HepG2 (cell line): ENCODE data around the gene LZTR1. TPM values are rescaled to one million over a fixed set of nuclear protein-coding genes. Genes with fewer than 3 reads are reported as not detected.

Experiments used
- CHCHD3 ChIP-seq: sonication (generic); formaldehyde crosslinking; IDR thresholded peaks from 2 replicates; pipeline ENCODE4 v1.8.0; 2022; ENCODE audit warnings: mild to moderate bottlenecking, missing genetic modification reagents, moderate library complexity
- DZIP1 ChIP-seq: sonication (generic); formaldehyde crosslinking; IDR thresholded peaks from 2 replicates; pipeline ENCODE4 v1.5.0; 2020; ENCODE audit warnings: mild to moderate bottlenecking, missing genetic modification reagents
- FOXA1 ChIP-seq, 2 experiments: fragments of 450-650 bp in 1 of 2; sonication (generic) in 1 of 2; formaldehyde crosslinking in 1 of 2; IDR thresholded peaks; 2 replicates each; pipeline versions ENCODE4 v1.4.0 to v1.6.1; 2016 to 2020; ENCODE audit warnings: missing genetic modification reagents in 1 of 2
- FOXJ3 ChIP-seq: sonication (generic); formaldehyde crosslinking; IDR thresholded peaks from 2 replicates; pipeline ENCODE4 v1.4.0; 2020; ENCODE audit warnings: missing genetic modification reagents, mild to moderate bottlenecking, borderline replicate concordance
- HINFP ChIP-seq: sonication (generic); formaldehyde crosslinking; IDR thresholded peaks from 2 replicates; pipeline ENCODE4 v1.4.0; 2020; ENCODE audit warnings: low read depth, mild to moderate bottlenecking, missing genetic modification reagents
- MEIS2 ChIP-seq: sonication (generic); formaldehyde crosslinking; IDR thresholded peaks from 2 replicates; pipeline ENCODE4 v1.9.0; 2021; ENCODE audit warnings: mild to moderate bottlenecking, missing genetic modification reagents
- SRF ChIP-seq: IDR thresholded peaks from 2 replicates; pipeline ENCODE4 v1.6.1; 2011; ENCODE audit warnings: mild to moderate bottlenecking, low read depth, low read length, moderate library complexity
- TBL1XR1 ChIP-seq: fragments of 150-350 bp; IDR thresholded peaks from 2 replicates; pipeline ENCODE4 v1.6.1; 2014; ENCODE audit warnings: borderline replicate concordance, low read length; ENCODE audit not compliant: partially characterized antibody
- THAP11 ChIP-seq: IDR thresholded peaks from 2 replicates; pipeline ENCODE4 v1.6.1; 2016; ENCODE audit warnings: missing biosample characterization, missing genetic modification reagents
- YEATS4 ChIP-seq: sonication (generic); formaldehyde crosslinking; IDR thresholded peaks from 2 replicates; pipeline ENCODE4 v1.4.0; 2020; ENCODE audit warnings: missing genetic modification reagents, borderline replicate concordance
- ZBTB20 ChIP-seq: sonication (generic); formaldehyde crosslinking; IDR thresholded peaks from 2 replicates; pipeline ENCODE4 v1.8.1; 2023; ENCODE audit warnings: missing genetic modification reagents, low read depth, mild to moderate bottlenecking, borderline replicate concordance
- ZNF589 ChIP-seq: sonication (generic); formaldehyde crosslinking; conservative IDR thresholded peaks from 2 replicates; pipeline ENCODE4 v1.8.0; 2022; ENCODE audit warnings: mild to moderate bottlenecking, moderate library complexity, missing genetic modification reagents
- ZSCAN31 ChIP-seq: sonication (generic); formaldehyde crosslinking; IDR thresholded peaks from 2 replicates; pipeline ENCODE4 v1.5.0; 2020; ENCODE audit warnings: low read depth, mild to moderate bottlenecking, missing genetic modification reagents
- polyA plus RNA-seq, 8 experiments: library from polyadenylated mRNA; depleted of rRNA in 3 of 8; stranded (reverse) in 7 of 8; unstranded in 1 of 8; fragments of >200 nt; fragmentation: Illumina TruSeq in 4 of 8; extraction: Trizol in 4 of 8; gene quantifications; 2 replicates each; pipeline versions ENCODE4 v1.2.1 to v1.2.3, GENCODE V29; 2011 to 2016; ENCODE audit warnings: low read depth in 4 of 8, missing spikeins in 1 of 8, mixed read lengths in 1 of 8; ENCODE audit not compliant: insufficient read depth in 1 of 8
- total RNA-seq, 5 experiments: library from RNA; depleted of rRNA; stranded (reverse); fragments of >200 nt; fragmentation: Illumina TruSeq; extraction: Trizol; gene quantifications; 2 replicates each; pipeline ENCODE4 v1.2.3, GENCODE V29; 2016; ENCODE audit warnings: low read depth in 1 of 5
- TF ChIP-seq, protein P1 (sequence below), 2 experiments: sonication (generic) in 1 of 2; formaldehyde crosslinking in 1 of 2; IDR thresholded peaks; 2 replicates each; pipeline versions ENCODE4 v1.4.0 to v1.6.1; 2016 to 2020; ENCODE audit warnings: borderline replicate concordance in 1 of 2, low read depth in 1 of 2, mild to moderate bottlenecking in 1 of 2, missing genetic modification reagents in 1 of 2
- TF ChIP-seq, protein P2 (sequence below): sonication (generic); formaldehyde crosslinking; IDR thresholded peaks from 2 replicates; pipeline ENCODE4 v1.9.0; 2022; ENCODE audit warnings: missing genetic modification reagents, mild to moderate bottlenecking, borderline replicate concordance
- TF ChIP-seq, protein P3 (sequence below): sonication (generic); formaldehyde crosslinking; IDR thresholded peaks from 2 replicates; pipeline ENCODE4 v1.5.0; 2020; ENCODE audit warnings: missing genetic modification reagents

LZTR1 gene
- total and polyA plus RNA-seq, 2 of the 13 experiments (the other 11 are each of a cell fraction or from before 2014, with no cell fraction given) = 21.8 to 22.4 TPM

GRCh38 chr22:20956258-20957101 is 25.6 kb upstream of the LZTR1 start (continued):
- TF ChIP-seq TBL1XR1 (no peak), THAP11 (CRISPR knock-in tag) (no peak), MEIS2 (CRISPR knock-in tag) (no peak), ZBTB20 (CRISPR knock-in tag) (no peak), DZIP1 (no peak), CHCHD3 (CRISPR knock-in tag) (no peak), HINFP (CRISPR knock-in tag) (no peak), ZSCAN31 (CRISPR knock-in tag) (no peak; the same call in 1 of the 2 replicates), ZNF589 (CRISPR knock-in tag) (peak; percentile 26; the same call in 1 of the 2 replicates), SRF (no peak), FOXJ3 (CRISPR knock-in tag) (no peak), YEATS4 (no peak), FOXA1 (IDR thresholded peaks at IDR 0.05) (no peak), FOXA1 (CRISPR knock-in tag; IDR thresholded peaks at IDR 0.05) (no peak)
- TF ChIP-seq, protein P1, sequence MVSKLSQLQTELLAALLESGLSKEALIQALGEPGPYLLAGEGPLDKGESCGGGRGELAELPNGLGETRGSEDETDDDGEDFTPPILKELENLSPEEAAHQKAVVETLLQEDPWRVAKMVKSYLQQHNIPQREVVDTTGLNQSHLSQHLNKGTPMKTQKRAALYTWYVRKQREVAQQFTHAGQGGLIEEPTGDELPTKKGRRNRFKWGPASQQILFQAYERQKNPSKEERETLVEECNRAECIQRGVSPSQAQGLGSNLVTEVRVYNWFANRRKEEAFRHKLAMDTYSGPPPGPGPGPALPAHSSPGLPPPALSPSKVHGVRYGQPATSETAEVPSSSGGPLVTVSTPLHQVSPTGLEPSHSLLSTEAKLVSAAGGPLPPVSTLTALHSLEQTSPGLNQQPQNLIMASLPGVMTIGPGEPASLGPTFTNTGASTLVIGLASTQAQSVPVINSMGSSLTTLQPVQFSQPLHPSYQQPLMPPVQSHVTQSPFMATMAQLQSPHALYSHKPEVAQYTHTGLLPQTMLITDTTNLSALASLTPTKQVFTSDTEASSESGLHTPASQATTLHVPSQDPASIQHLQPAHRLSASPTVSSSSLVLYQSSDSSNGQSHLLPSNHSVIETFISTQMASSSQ (IDR thresholded peaks at IDR 0.05; ENCODE audit: low read depth) = no peak
- TF ChIP-seq, protein P1 (CRISPR knock-in tag; IDR thresholded peaks at IDR 0.05; ENCODE audit: borderline replicate concordance) = no peak
- TF ChIP-seq, protein P2, sequence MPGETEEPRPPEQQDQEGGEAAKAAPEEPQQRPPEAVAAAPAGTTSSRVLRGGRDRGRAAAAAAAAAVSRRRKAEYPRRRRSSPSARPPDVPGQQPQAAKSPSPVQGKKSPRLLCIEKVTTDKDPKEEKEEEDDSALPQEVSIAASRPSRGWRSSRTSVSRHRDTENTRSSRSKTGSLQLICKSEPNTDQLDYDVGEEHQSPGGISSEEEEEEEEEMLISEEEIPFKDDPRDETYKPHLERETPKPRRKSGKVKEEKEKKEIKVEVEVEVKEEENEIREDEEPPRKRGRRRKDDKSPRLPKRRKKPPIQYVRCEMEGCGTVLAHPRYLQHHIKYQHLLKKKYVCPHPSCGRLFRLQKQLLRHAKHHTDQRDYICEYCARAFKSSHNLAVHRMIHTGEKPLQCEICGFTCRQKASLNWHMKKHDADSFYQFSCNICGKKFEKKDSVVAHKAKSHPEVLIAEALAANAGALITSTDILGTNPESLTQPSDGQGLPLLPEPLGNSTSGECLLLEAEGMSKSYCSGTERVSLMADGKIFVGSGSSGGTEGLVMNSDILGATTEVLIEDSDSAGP = no peak; the same call in 1 of the 2 replicates
- TF ChIP-seq, protein P3, sequence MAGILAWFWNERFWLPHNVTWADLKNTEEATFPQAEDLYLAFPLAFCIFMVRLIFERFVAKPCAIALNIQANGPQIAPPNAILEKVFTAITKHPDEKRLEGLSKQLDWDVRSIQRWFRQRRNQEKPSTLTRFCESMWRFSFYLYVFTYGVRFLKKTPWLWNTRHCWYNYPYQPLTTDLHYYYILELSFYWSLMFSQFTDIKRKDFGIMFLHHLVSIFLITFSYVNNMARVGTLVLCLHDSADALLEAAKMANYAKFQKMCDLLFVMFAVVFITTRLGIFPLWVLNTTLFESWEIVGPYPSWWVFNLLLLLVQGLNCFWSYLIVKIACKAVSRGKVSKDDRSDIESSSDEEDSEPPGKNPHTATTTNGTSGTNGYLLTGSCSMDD (CRISPR knock-in tag) = no peak
